Measurements from ENCODE around the gene CCNG1. TPM values are rescaled to one million over a fixed set of nuclear protein-coding genes. Genes with fewer than 3 reads are reported as not detected.

CCNG1 gene
- total RNA-seq, 1 donor from 2014 or later: 71.2 TPM

GRCh38 chr5:163401271-163401670 is 36.1 kb upstream of the CCNG1 start:
- ChIA-PET POLR2A (no interaction called here), CTCF (no interaction called here)
- Mint-ChIP-seq H3K27me3 (peaks cover 14% of the 10 kb centered on the region), H3K4me1 (no peaks in the 10 kb centered on the region), H3K9me3 (no peaks in the 10 kb centered on the region), H3K36me3 (ENCODE audit: low read depth) (no peaks in the 10 kb centered on the region), H3K27ac (no peak overlapping the region), H3K4me3 (no peak overlapping the region)
- TF ChIP-seq CTCF (IDR thresholded peaks at IDR 0.05): no peak
- intact Hi-C loops (cut with micrococcal nuclease): no loop called here
- ATAC-seq (ENCODE audit: low read depth) (no peak), DNase-seq (no peak)

- ATAC-seq (ENCODE audit: low read depth) (no peak), DNase-seq (no peak)
- ChIA-PET POLR2A (no interaction called here), CTCF (no interaction called here)
- Mint-ChIP-seq H3K27ac (no peak overlapping the region), H3K9me3 (no peaks in the 10 kb centered on the region), H3K4me1 (no peaks in the 10 kb centered on the region), H3K27me3 (peaks cover 14% of the 10 kb centered on the region), H3K4me3 (no peak overlapping the region), H3K36me3 (ENCODE audit: low read depth) (no peaks in the 10 kb centered on the region)
- intact Hi-C loops (cut with micrococcal nuclease): no loop called here
- TF ChIP-seq CTCF (IDR thresholded peaks at IDR 0.05): no peak
Observed at GRCh38 chr5:163402007-163402406, 35.4 kb upstream of the CCNG1 start.

GRCh38 chr5:163404364-163405173 is 32.8 kb upstream of the CCNG1 start:
- ATAC-seq (ENCODE audit: low read depth): no peak
- intact Hi-C loops (cut with micrococcal nuclease): loop anchor here (5.0 kb wide), 1 partner anchor 52 kb away; no protein-coding TSS in a partner anchor
- POLR2A ChIA-PET: interaction anchor here (0.7 kb wide), 1 partner anchor 21 kb away, joined by 3 read pairs; no protein-coding TSS in a partner anchor
- Mint-ChIP-seq H3K27ac (no peak overlapping the region), H3K27me3 (peaks cover 9% of the 10 kb centered on the region), H3K36me3 (ENCODE audit: low read depth) (no peaks in the 10 kb centered on the region), H3K4me1 (peaks cover 3% of the 10 kb centered on the region), H3K9me3 (no peaks in the 10 kb centered on the region), H3K4me3 (no peak overlapping the region)
- CTCF ChIA-PET: no interaction called here
- no peak for TF ChIP-seq CTCF (IDR thresholded peaks at IDR 0.05)
- DNase-seq: no peak

GRCh38 chr5:163407034-163407655 is 30.2 kb upstream of the CCNG1 start:
- intact Hi-C loops (cut with micrococcal nuclease): loop anchor here (5.0 kb wide), 1 partner anchor 55 kb away; no protein-coding TSS in a partner anchor
- ChIA-PET POLR2A (no interaction called here), CTCF (interaction anchor here (2.8 kb wide), 1 partner anchor 9 kb away, joined by 7 read pairs; no protein-coding TSS in a partner anchor)
- H3K36me3 Mint-ChIP-seq (ENCODE audit: low read depth): no peaks in the 10 kb centered on the region
- no peak overlapping the region for H3K27ac Mint-ChIP-seq
- peaks cover 3% of the 10 kb centered on the region for H3K4me1 Mint-ChIP-seq
- no peak for TF ChIP-seq CTCF (IDR thresholded peaks at IDR 0.05)
- no peak overlapping the region for H3K4me3 Mint-ChIP-seq
- DNase-seq: no peak
- H3K27me3 Mint-ChIP-seq: peaks cover 6% of the 10 kb centered on the region
- no peaks in the 10 kb centered on the region for H3K9me3 Mint-ChIP-seq
- ATAC-seq (ENCODE audit: low read depth): no peak

- H3K27ac Mint-ChIP-seq: no peak overlapping the region
- ChIA-PET CTCF (interaction anchor here (0.6 to 2.8 kb wide), 16 partner anchors 8 to 1866 kb away, joined by 3 to 12 read pairs (median 4); no protein-coding TSS in a partner anchor), POLR2A (interaction anchor here (1.0 kb wide), 1 partner anchor 29 kb away, joined by 3 read pairs; the partner anchor contains the start of gene CCNG1)
- intact Hi-C loops (cut with micrococcal nuclease): loop anchor here (1.0 to 5.0 kb wide), 5 partner anchors 56 to 1864 kb away; no protein-coding TSS in a partner anchor
- no peak overlapping the region for H3K4me3 Mint-ChIP-seq
- no peaks in the 10 kb centered on the region for H3K36me3 Mint-ChIP-seq (ENCODE audit: low read depth)
- ATAC-seq (ENCODE audit: low read depth) (peak; percentile 88), DNase-seq (no peak)
- no peaks in the 10 kb centered on the region for H3K9me3 Mint-ChIP-seq
- H3K27me3 Mint-ChIP-seq: peaks cover 9% of the 10 kb centered on the region
- peak; percentile 96 for TF ChIP-seq CTCF (IDR thresholded peaks at IDR 0.05)
- peaks cover 3% of the 10 kb centered on the region for H3K4me1 Mint-ChIP-seq
Observed at GRCh38 chr5:163408311-163408923, 29.0 kb upstream of the CCNG1 start.
